Hippocampal formation (tissue), 2 donors: ENCODE results near the gene GSG1L.
"Not testable (repeated sequence)": the region's sequence is repeated elsewhere in the genome, so short reads cannot be mapped to it uniquely, and the experiment has no call there.

Experiments used
- DNase-seq, 2 donors: peaks; one replicate each; lab custom pipeline; 2025; lab: John Stamatoyannopoulos, UW

The GSG1L gene

DNA sequence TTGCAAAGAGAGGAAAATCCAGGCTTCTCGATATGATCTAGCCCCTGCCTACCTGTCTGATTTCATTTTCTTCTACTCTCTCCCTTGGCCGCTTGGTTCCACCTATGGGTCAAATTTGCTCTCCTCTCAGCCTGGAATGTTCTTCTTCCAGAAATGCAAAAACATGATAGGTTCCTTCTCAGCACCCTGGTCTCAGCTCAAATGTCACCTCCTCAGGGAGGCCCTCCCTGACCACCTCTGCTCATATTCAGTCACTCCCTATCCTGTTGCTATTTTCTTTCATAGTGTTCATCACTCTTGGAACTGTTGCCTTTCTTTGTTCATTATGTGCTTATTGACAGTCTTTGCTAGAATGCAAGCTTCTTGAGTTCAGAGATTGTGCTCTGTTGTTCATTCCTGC, 305.0 kb downstream of the GSG1L start:
- DNase-seq = no peak

DNA sequence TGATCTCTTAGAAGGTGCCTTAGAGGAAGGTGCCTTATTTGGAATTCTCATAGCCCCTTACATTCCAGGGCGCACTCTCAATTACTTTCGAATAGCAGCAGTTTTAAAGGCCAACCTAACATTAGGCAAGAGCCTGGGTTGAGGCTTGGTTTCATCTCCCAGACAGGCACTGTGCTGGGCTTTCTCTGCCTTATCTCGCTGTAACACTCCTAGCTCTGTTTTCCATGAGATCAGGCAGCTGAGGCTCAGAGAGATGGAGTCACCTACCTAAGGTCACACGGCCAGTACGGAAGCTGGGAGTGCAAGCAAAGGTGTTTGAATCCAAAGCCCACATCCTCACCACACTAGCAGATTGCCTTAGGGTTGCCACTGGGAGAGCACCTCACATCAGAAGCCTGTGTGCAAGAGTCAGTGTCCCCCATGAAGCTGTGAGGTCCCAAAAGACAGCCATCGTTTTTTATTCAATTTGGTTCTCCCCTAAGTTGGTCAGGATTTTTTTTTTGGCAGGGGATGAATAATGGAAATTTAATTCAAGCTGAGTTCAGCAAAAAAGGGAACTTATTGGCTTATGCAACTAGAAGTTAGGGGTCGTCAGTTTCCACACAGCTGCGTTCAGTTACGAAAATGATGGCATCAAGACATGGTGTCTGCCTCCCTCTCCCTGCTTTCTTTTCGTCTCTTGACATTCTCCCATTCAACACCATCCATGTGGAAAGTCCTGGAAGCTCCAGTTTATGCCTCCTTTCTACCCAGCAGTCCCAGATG, 307.1 kb downstream of the GSG1L start:
- no peak for DNase-seq

- DNase-seq = no peak
Measured at GRCh38 chr16:27754788-27755690, 308.5 kb downstream of the GSG1L start.

DNA sequence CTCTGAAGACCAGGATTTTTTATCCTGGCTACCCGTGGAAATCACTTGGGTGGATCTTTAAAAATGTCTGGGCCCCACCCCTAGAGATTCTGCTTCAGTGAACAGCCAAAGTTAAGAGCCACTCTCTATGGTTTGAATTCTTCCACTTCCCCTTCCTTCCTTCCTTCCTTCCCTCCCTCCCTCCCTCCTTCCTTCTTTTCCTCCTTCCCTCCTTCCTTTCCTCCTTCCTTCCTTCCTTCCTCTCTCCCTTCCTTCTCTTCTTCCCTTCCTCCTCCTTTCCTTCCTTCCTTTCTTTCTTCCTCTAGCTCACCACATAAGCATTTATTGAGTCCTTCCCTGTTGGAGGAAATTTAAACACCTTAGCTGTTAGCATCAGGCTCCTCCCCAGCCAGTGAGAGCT, 310.0 kb downstream of the GSG1L start:
- no peak for DNase-seq

DNA sequence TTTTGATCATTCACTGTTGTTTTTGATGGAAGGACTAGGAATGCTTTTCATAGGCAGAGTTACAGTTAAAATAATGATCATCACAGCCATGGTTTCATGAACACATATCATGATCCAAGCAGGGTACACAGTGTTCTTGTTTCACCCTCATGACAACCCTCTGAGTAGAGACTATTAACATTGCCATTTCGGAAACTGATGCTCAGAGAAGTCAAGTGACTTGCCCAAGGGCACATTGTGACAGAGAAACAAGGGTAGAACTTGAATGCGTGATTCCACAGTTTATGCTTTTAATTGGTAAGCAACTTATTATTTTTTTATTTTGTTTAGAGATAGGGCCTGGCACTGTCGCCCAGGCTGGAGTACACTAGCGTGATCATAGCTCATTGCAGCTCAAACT, 311.3 kb downstream of the GSG1L start:
- DNase-seq = no peak

DNA sequence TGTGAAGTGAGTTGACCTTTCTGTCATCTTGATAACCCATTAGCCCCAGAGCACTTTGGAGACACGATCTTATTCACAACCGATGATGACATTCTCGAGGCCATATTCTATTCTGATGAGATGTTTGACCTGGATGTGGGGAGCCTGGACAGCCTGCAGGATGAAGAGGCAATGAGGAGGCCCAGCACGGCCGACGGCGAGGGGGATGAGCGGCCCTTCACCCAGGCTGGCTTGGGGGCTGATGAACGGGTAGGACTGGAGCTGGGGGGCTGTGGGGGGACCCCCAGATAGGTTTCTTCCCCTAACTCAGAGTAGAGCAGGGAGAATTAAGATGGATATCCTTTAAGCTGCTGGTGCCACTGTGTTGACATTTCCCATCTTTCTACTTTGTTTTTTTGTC, 311.8 kb downstream of the GSG1L start:
- DNase-seq = no peak

DNA sequence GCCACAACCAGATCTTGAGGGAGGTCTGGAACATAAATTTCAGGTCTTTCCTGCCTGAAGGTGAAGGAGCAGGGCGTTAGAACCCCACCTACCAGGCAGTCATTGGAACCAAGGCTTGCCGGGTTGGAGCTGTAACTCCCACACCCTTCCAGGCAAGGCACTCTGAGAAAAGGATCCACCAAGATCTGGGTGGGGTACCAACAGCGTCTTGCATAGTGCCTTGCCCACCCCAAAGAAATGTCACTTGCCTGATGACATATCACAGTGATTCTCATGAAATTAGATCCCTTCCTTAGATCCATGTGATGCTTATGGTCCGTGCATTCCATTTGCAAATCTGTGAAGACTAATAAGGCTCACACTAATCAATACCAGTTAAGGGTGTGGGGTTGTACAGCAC, 312.3 kb downstream of the GSG1L start:
- DNase-seq = no peak

DNA sequence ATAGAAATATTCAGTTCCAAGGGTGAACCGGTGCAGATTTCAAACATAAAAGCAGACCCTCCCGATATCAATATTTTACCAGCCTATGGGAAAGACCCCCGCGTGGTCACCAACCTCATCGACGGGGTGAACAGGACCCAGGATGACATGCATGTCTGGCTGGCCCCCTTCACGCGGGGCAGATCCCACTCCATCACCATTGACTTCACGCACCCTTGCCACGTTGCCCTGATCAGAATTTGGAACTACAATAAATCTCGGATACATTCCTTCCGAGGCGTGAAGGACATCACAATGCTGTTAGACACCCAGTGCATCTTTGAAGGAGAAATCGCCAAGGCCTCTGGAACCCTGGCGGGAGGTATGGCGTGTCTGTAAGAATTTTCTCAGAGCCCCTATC, 313.6 kb downstream of the GSG1L start:
- no peak for DNase-seq

- DNase-seq = no peak
Measured at GRCh38 chr16:27749547-27749875, 314.0 kb downstream of the GSG1L start.

DNA sequence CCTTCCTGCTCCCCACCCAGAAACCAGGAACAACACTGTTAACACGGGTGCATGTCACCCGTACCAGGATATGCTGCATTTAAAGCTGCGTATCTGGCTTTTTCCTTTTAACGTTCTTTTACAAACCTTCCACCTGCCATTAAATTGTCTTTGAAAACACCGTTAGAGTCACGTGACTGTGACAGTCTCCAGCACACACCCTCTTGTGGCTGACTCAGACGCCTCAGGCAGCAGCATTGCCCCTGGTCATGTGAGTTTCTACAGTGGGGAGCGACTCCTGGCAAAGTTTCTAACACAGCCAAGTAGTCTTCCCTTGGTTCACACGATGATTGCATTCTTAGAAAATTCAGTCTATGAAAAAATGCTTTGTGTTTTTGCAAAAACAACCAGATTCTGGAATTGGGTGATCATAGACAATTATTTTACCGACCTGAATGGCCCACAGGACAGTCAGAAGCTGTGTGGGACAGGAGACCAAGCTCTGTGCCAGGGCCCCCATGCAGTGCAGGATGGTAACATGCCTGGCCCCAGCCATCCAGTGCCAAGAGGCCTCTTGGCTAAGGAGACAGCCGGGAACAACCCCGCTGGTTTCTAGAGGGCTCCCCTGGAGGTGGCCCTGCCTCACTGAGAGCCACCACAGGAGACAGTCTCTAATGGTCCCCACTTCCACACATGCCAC, 314.5 kb downstream of the GSG1L start:
- peak; percentile 25 to 27 for DNase-seq

DNA sequence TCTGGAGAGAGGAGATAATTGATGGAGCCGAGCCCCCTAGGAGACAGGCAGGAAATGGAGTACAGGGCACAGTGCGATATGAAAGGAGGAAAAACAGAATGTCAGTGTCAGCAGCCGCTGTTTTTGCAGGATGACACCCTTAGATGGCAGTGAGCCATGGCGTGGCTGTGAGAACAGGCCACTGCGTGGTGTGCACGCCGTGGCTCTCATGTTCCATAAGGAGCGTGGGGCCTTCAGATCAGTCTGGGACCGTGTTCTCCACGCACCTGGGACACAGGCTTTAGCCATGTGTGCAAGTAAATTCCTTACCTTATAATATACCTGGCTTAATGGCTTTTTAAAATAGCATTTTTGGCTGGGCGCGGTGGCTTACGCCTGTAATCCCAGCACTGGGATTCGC, 315.6 kb downstream of the GSG1L start:
- no peak for DNase-seq

- DNase-seq = no peak
Measured at GRCh38 chr16:27746076-27746855, 317.2 kb downstream of the GSG1L start.

DNA sequence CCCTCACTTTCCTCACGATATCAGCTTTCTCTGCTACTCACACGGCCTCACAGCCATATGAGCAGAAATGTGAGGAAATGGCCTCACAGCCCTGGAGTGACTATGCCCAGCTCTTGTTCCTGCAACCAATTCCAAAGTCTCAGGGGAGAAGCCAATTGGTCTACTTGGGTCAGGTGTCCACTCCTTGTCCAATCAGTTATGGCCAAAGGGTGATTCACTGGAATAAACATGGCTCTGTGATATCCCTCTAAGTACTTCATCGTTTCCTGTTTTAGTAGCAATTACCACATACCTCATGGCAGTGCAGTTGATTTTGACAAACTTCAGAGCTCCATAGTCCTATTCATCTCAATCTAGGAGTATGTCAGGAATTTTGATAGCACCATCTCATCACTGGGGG, 318.2 kb downstream of the GSG1L start:
- no peak for DNase-seq

GRCh38 chr16:27743963-27744362, 319.6 kb downstream of the GSG1L start:
- no peak for DNase-seq

DNA sequence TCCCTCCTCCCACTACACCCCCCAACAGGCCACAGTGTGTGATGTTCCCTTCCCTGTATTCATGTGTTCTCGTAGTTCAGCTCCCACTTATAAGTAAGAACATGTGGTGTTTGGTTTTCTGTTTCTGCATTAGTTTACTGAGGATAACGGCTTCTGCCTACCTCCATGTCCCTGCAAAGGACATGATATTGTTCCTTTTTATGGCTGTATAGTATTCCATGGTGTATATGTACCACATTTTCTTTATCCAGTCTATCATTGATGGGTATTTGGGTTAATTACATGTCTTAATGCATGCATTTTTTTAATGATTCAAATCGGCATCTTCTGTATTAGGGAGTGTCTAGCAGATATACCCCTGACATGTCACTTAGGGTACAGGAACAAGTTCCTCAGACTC, 320.5 kb downstream of the GSG1L start:
- not testable (repeated sequence) for DNase-seq

- no peak for DNase-seq
Measured at GRCh38 chr16:27742333-27742732, 321.2 kb downstream of the GSG1L start.

GRCh38 chr16:27740496-27741201, 322.9 kb downstream of the GSG1L start:
- DNase-seq = no peak

- DNase-seq = no peak
Measured at GRCh38 chr16:27739606-27740357, 323.7 kb downstream of the GSG1L start.

DNA sequence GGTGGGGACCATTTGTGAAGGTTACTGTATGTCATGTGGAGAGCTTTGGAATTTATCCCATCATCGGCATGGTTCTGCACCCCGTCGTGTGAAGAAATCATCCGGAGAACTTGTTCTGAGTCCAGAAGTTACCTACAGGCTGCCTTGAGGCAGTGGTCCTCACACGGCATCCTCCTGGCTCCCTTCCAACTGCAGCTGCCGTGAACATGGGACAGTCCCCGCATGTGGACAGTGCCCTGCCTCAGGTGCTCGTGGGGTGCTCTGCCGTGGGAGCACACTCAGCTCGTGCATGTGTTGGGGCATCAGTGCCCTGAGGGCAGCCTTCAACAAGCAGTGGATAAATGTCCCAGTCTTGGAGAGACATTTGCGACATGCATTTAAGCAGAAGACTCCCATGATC, 324.9 kb downstream of the GSG1L start:
- no peak for DNase-seq
